Measurements from ENCODE around the gene PTBP3. TPM values are rescaled to one million over a fixed set of nuclear protein-coding genes. Genes with fewer than 3 reads are reported as not detected.

PTBP3 gene
- total RNA-seq, 1 experiment from 2014 or later, result 172 TPM

- DNase-seq, result no peak
- Histone ChIP-seq H3K36me3 (ENCODE audit: control insufficient read depth, insufficient read depth, low read length) (no peaks in the 10 kb centered on the region; the same call in 1 of the 2 replicates), H3K9me3 (no peaks in the 10 kb centered on the region), H3K4me1 (no peaks in the 10 kb centered on the region; the same call in 1 of the 2 replicates), H3K27me3 (replicated peaks; ENCODE audit: control insufficient read depth, insufficient read depth, low read length) (no peaks in the 10 kb centered on the region), H3K4me3 (ENCODE audit: low read depth, low read length) (no peak overlapping the region)
- no peaks in the 10 kb centered on the region for H3K27me3 Mint-ChIP-seq (ENCODE audit: insufficient read depth, unreplicated experiment)
- H3K27ac Mint-ChIP-seq (ENCODE audit: unreplicated experiment), result no peak overlapping the region
- H3K9me3 Mint-ChIP-seq (ENCODE audit: unreplicated experiment), result no peaks in the 10 kb centered on the region
- TF ChIP-seq CTCF (IDR thresholded peaks at IDR 0.05; ENCODE audit: insufficient read depth in 1 of 2, low read depth in 1 of 2, low read length in 1 of 2, severe bottlenecking in 1 of 2, unreplicated experiment in 1 of 2), result no peak
- intact Hi-C loops (cut with micrococcal nuclease; ENCODE audit: unreplicated experiment), result no loop called here
- H3K4me1 Mint-ChIP-seq (ENCODE audit: low read depth, unreplicated experiment), result peaks cover 6% of the 10 kb centered on the region
- POLR2A ChIA-PET, result no interaction called here
- CTCF ChIA-PET, result no interaction called here
- BruUV-seq (replicated peaks), result no TSS peak
- H3K36me3 Mint-ChIP-seq (ENCODE audit: insufficient read depth, unreplicated experiment), result peaks cover 54% of the 10 kb centered on the region
- no peak overlapping the region for H3K4me3 Mint-ChIP-seq (ENCODE audit: unreplicated experiment)
Measured at GRCh38 chr9:112242147-112242804, 91.1 kb downstream of the PTBP3 start.

GRCh38 chr9:112241491-112241890 is 91.9 kb downstream of the PTBP3 start:
- no peak overlapping the region for H3K4me3 Mint-ChIP-seq (ENCODE audit: unreplicated experiment)
- H3K27me3 Mint-ChIP-seq (ENCODE audit: insufficient read depth, unreplicated experiment), result no peaks in the 10 kb centered on the region
- Histone ChIP-seq H3K36me3 (ENCODE audit: control insufficient read depth, insufficient read depth, low read length) (no peaks in the 10 kb centered on the region; the same call in 1 of the 2 replicates), H3K9me3 (no peaks in the 10 kb centered on the region), H3K4me3 (ENCODE audit: low read depth, low read length) (no peak overlapping the region), H3K4me1 (no peaks in the 10 kb centered on the region; the same call in 1 of the 2 replicates), H3K27me3 (replicated peaks; ENCODE audit: control insufficient read depth, insufficient read depth, low read length) (no peaks in the 10 kb centered on the region)
- TF ChIP-seq CTCF (IDR thresholded peaks at IDR 0.05; ENCODE audit: insufficient read depth in 1 of 2, low read depth in 1 of 2, low read length in 1 of 2, severe bottlenecking in 1 of 2, unreplicated experiment in 1 of 2), result no peak
- H3K27ac Mint-ChIP-seq (ENCODE audit: unreplicated experiment), result no peak overlapping the region
- peaks cover 6% of the 10 kb centered on the region for H3K4me1 Mint-ChIP-seq (ENCODE audit: low read depth, unreplicated experiment)
- ChIA-PET POLR2A (interaction anchor here (0.6 kb wide), 1 partner anchor 21 kb away, joined by 4 read pairs; no protein-coding TSS in a partner anchor), CTCF (no interaction called here)
- no peak for DNase-seq
- BruUV-seq (replicated peaks), result no TSS peak
- intact Hi-C loops (cut with micrococcal nuclease; ENCODE audit: unreplicated experiment), result no loop called here
- peaks cover 46% of the 10 kb centered on the region for H3K36me3 Mint-ChIP-seq (ENCODE audit: insufficient read depth, unreplicated experiment)
- H3K9me3 Mint-ChIP-seq (ENCODE audit: unreplicated experiment), result no peaks in the 10 kb centered on the region

GRCh38 chr9:112239708-112240107 is 93.7 kb downstream of the PTBP3 start:
- Mint-ChIP-seq H3K36me3 (ENCODE audit: insufficient read depth, unreplicated experiment) (peaks cover 28% of the 10 kb centered on the region), H3K4me1 (ENCODE audit: low read depth, unreplicated experiment) (peaks cover 6% of the 10 kb centered on the region), H3K27ac (ENCODE audit: unreplicated experiment) (no peak overlapping the region), H3K4me3 (ENCODE audit: unreplicated experiment) (no peak overlapping the region), H3K27me3 (ENCODE audit: insufficient read depth, unreplicated experiment) (no peaks in the 10 kb centered on the region), H3K9me3 (ENCODE audit: unreplicated experiment) (no peaks in the 10 kb centered on the region)
- Histone ChIP-seq H3K36me3 (ENCODE audit: control insufficient read depth, insufficient read depth, low read length) (no peaks in the 10 kb centered on the region; the same call in 1 of the 2 replicates), H3K9me3 (no peaks in the 10 kb centered on the region), H3K4me1 (no peaks in the 10 kb centered on the region; the same call in 1 of the 2 replicates), H3K4me3 (ENCODE audit: low read depth, low read length) (no peak overlapping the region), H3K27me3 (replicated peaks; ENCODE audit: control insufficient read depth, insufficient read depth, low read length) (no peaks in the 10 kb centered on the region)
- ChIA-PET CTCF (no interaction called here), POLR2A (no interaction called here)
- no peak for DNase-seq
- no TSS peak for BruUV-seq (replicated peaks)
- intact Hi-C loops (cut with micrococcal nuclease; ENCODE audit: unreplicated experiment), result no loop called here
- TF ChIP-seq CTCF (IDR thresholded peaks at IDR 0.05; ENCODE audit: insufficient read depth in 1 of 2, low read depth in 1 of 2, low read length in 1 of 2, severe bottlenecking in 1 of 2, unreplicated experiment in 1 of 2), result no peak
